Measurements from ENCODE around the gene TMEM272. TPM values are rescaled to one million over a fixed set of nuclear protein-coding genes. Genes with fewer than 3 reads are reported as not detected.

The TMEM272 gene
- total and polyA plus RNA-seq, 9 of the 15 experiments (the other 6 are each of a cell fraction or from before 2014, with no cell fraction given): 0.04 to 0.16 (median 0.06) TPM; not detected in 2

DNA sequence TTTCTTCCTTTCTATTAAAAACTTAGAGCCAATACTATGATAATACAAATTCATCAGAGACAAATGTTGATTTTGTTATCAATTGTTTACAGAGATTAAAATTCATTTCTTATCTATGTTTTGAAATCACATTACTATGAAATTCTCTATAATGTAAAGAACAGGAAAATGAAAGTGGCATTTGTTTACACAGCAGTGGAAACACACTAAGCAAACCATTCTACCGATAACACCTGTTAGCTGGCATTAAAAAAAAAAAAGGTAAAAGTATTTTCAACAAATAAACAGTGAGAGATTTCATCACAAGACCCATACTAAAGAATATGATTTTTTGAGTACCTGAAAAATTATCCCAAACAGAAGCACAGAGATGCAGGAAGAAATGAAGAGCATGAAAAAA lies 12.0 kb upstream of the TMEM272 start:
- intact Hi-C loops (cut with micrococcal nuclease): no loop called here
- Histone ChIP-seq H4K20me1 (replicated peaks; ENCODE audit: control insufficient read depth, insufficient read depth, low read length) (no peaks in the 10 kb centered on the region), H3K9me1 (ENCODE audit: control insufficient read depth, insufficient read depth, low read length) (no peaks in the 10 kb centered on the region), H3K9ac (ENCODE audit: insufficient read depth in 1 of 2, low read depth in 2 of 2, low read length in 2 of 2) (no peak overlapping the region), H3K36me3 (ENCODE audit: control insufficient read depth, insufficient read depth, low read length) (no peaks in the 10 kb centered on the region), H2AFZ (ENCODE audit: low read depth, low read length) (no peak overlapping the region), H3K4me1 (replicated peaks in 1 of 2; ENCODE audit: control insufficient read depth in 2 of 2, insufficient read depth in 2 of 2, low read length in 2 of 2) (no peaks in the 10 kb centered on the region; a peak in 1 of 5 replicates), H3K4me2 (ENCODE audit: insufficient read depth, low read length) (no peak overlapping the region), H3K27ac (ENCODE audit: extremely low read depth, low read depth, low read length) (no peak overlapping the region), H3K4me3 (no peak overlapping the region), H3K27me3 (ENCODE audit: control insufficient read depth in 2 of 2, insufficient read depth in 2 of 2, low read length in 2 of 2) (no peaks in the 10 kb centered on the region), H3K79me2 (ENCODE audit: control insufficient read depth, insufficient read depth, low read length) (no peaks in the 10 kb centered on the region), H3K9me3 (replicated peaks; ENCODE audit: control insufficient read depth, insufficient read depth, low read depth, low read length) (no peaks in the 10 kb centered on the region)
- DNase-seq (ENCODE audit: extremely low read depth in 1 of 4, low spot score in 3 of 4): no peak
- no peak for FAIRE-seq
- no peak for ATAC-seq
- in situ Hi-C loops (cut with MboI): no loop called here
- CTCF ChIA-PET (ENCODE audit: low intra/inter-chr PET ratio): no interaction called here
- TF ChIP-seq JUNB (CRISPR knock-in tag; conservative IDR thresholded peaks at IDR 0.05) (no peak), ZNF311 (CRISPR knock-in tag; IDR thresholded peaks at IDR 0.05) (no peak), NCOA4 (IDR thresholded peaks at IDR 0.05; ENCODE audit: partially characterized antibody) (no peak), RHOXF2B (CRISPR knock-in tag; conservative IDR thresholded peaks at IDR 0.05) (no peak)
- TF ChIP-seq, protein P1, sequence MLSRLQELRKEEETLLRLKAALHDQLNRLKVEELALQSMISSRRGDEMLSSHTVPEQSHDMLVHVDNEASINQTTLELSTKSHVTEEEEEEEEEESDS (CRISPR knock-in tag; IDR thresholded peaks at IDR 0.05): no peak
- TF ChIP-seq, protein P2, sequence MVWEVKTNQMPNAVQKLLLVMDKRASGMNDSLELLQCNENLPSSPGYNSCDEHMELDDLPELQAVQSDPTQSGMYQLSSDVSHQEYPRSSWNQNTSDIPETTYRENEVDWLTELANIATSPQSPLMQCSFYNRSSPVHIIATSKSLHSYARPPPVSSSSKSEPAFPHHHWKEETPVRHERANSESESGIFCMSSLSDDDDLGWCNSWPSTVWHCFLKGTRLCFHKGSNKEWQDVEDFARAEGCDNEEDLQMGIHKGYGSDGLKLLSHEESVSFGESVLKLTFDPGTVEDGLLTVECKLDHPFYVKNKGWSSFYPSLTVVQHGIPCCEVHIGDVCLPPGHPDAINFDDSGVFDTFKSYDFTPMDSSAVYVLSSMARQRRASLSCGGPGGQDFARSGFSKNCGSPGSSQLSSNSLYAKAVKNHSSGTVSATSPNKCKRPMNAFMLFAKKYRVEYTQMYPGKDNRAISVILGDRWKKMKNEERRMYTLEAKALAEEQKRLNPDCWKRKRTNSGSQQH (CRISPR knock-in tag; IDR thresholded peaks at IDR 0.05): no peak
- POLR2A ChIA-PET: no interaction called here
- 77% methylated on average over 1 of the region's 1 CpG for WGBS (ENCODE audit: insufficient coverage, low coverage, missing lambda C conversion rate)
- no TSS peak for BruUV-seq (replicated peaks)
